GM10248 (cell line): ENCODE results near the gene LDLRAD3.

Experiments
- CTCF ChIA-PET: fragments of 300-600 bp; sonication (Branson Sonifier 250); formaldehyde crosslinking; extraction: SDS; loops from one replicate; lab custom pipeline; 2021; ENCODE audit warnings: antibody characterized with exemption; lab: Yijun Ruan, JAX
- POLR2A ChIA-PET: fragments of 350-650 bp; sonication (Branson Sonifier 250); formaldehyde crosslinking; extraction: SDS; loops from one replicate; lab custom pipeline; 2020; ENCODE audit warnings: antibody characterized with exemption; lab: Yijun Ruan, JAX
- DNase-seq: peaks from one replicate; pipeline ENCODE4 v3.0.0; 2012; ENCODE audit errors: extremely low spot score
- TF ChIP-seq, protein P1 (sequence below): IDR thresholded peaks from 2 replicates; pipeline ENCODE4 v1.5.1; 2012; ENCODE audit warnings: mild to moderate bottlenecking, low read depth; ENCODE audit errors: extremely low read depth, missing control alignments, control extremely low read depth

The LDLRAD3 gene

DNA sequence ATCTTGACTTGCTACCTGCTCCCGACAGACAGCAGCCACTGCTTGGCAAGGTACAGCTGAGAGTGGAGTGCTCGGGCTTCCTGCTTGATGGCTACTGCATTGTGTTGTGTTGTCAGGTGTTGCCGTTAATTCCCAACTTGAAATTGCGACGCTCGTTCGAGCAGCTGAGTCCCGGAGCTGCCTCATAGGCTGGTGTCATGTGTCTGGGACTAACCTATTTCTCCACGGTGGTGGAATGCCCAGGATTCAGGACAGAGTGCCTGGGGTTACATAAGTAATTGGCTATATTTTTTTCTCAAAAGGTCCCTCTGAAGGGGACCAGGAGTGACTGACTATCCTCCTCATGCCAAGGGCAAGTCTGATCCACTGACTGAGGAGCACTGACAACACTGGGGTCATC, 326.8 kb downstream of the LDLRAD3 start:
- CTCF ChIA-PET, result no interaction called here
- TF ChIP-seq, protein P1, sequence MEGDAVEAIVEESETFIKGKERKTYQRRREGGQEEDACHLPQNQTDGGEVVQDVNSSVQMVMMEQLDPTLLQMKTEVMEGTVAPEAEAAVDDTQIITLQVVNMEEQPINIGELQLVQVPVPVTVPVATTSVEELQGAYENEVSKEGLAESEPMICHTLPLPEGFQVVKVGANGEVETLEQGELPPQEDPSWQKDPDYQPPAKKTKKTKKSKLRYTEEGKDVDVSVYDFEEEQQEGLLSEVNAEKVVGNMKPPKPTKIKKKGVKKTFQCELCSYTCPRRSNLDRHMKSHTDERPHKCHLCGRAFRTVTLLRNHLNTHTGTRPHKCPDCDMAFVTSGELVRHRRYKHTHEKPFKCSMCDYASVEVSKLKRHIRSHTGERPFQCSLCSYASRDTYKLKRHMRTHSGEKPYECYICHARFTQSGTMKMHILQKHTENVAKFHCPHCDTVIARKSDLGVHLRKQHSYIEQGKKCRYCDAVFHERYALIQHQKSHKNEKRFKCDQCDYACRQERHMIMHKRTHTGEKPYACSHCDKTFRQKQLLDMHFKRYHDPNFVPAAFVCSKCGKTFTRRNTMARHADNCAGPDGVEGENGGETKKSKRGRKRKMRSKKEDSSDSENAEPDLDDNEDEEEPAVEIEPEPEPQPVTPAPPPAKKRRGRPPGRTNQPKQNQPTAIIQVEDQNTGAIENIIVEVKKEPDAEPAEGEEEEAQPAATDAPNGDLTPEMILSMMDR, result no peak
- DNase-seq, result no peak
- POLR2A ChIA-PET, result interaction anchor here (0.6 kb wide), 1 partner anchor 676 kb away, joined by 3 read pairs; no protein-coding TSS in a partner anchor

DNA sequence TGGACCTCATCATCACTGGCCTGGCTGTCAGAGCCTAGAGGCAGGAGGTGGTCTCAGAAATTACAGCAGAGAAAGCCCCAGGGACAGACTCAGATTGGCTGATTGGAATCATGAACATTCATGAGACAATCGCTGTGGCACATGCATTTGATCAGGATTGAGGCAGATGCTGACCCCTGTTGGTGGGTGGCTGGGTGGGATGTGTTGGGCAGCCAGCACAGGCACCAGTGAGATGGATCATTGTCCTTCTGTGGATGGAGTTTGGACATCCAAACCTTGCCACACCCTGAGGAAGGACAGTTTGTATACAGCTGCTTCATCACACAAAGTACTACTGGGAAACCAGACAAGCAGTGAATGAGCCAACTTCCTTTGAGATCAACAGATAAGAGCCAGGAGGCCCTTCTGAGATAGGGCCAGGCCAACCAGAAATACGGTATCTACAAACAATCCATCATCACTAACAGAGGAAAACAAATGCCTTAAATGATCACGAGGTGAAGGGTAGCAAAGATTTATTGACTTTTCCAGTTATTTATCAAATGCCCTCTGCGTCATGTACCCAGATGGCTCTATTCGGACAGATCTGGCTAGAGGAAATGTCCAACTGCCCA, 328.0 kb downstream of the LDLRAD3 start:
- TF ChIP-seq, protein P1, result no peak
- no peak for DNase-seq
- POLR2A ChIA-PET, result no interaction called here
- CTCF ChIA-PET, result interaction anchor here (0.9 to 3.7 kb wide), 4 partner anchors 18 to 449 kb away, joined by 3 to 12 read pairs (median 4); no protein-coding TSS in a partner anchor

DNA sequence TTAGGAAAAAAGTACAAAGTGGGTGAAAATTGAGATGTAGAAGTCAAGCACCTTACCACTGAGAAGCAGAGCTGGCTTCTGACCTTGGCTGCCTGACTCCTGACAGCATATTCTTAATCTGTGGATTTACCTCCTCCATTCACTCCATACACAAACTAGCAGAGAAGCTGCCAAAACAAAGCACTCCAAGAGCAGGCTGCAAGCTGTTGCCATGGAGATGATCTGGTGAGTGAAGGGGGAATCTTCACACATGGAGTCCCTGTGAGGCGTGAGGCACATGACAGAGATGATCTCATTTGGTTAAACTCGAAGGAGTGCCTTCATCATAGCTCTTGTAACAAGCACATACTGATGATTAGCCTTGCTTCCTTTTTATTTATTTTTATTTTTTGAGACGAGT, 329.2 kb downstream of the LDLRAD3 start:
- TF ChIP-seq, protein P1, result no peak
- ChIA-PET CTCF (interaction anchor here (0.9 to 3.8 kb wide), 6 partner anchors 8 to 474 kb away, joined by 3 to 19 read pairs (median 4); no protein-coding TSS in a partner anchor), POLR2A (no interaction called here)
- no peak for DNase-seq

DNA sequence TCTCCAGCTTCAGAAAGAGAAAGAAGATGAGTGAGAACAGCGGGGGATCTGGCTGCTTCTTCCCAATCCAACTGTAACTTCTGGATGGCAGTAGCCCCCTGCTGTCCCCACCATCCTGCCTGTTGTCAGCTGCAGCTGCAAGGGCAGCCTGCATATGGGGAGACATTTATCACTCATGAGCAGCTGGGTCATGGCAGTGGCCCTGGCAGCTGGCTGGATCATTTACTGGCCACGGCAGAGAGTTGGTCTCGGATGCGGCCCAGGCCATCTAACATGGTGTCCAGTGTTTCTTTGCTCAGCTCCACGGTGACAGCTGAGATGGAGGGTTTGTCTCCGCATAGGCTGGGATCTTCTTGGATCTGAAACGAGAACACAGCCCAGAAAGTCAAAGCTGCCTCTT, 330.6 kb downstream of the LDLRAD3 start:
- CTCF ChIA-PET, result interaction anchor here (0.9 to 3.8 kb wide), 7 partner anchors 9 to 666 kb away, joined by 3 to 19 read pairs (median 6); partner anchors contain the start of gene COMMD9
- TF ChIP-seq, protein P1, result no peak
- no peak for DNase-seq
- POLR2A ChIA-PET, result no interaction called here

GRCh38 chr11:36278531-36279282, 334.8 kb downstream of the LDLRAD3 start:
- ChIA-PET POLR2A (no interaction called here), CTCF (interaction anchor here (1.9 to 2.1 kb wide), 2 partner anchors 13 to 214 kb away, joined by 6 to 7 read pairs; no protein-coding TSS in a partner anchor)
- TF ChIP-seq, protein P1, result no peak
- DNase-seq, result no peak

DNA sequence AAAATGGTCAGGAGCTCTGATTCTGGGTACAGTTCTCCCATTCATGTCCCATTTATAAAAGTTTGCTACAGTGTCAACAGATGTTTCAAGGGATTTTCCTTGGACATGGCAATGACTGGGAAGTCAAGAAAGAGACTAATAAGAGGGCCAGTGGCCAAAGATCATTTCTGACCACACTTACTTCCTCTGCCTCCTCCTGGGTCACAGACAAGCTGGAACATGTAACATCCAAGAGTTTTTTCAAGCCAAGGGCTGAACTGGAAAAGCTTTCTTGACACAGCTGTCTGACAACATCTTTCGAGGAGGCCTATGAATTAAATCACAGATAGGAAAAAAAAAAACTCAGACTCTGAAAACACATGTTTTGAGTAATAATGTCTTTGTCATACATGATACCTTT, 336.7 kb downstream of the LDLRAD3 start:
- TF ChIP-seq, protein P1, result no peak
- no peak for DNase-seq
- ChIA-PET POLR2A (no interaction called here), CTCF (interaction anchor here (0.6 to 1.9 kb wide), 4 partner anchors 9 to 459 kb away, joined by 3 to 7 read pairs (median 6); partner anchors contain the start of gene COMMD9)
